GM18505 (cell line): ENCODE results near the gene PRND.
"Not testable (repeated sequence)": the region's sequence is repeated elsewhere in the genome, so short reads cannot be mapped to it uniquely, and the experiment has no call there.

ENCODE experiments used
- ATAC-seq: cut with Tn5 transposase; IDR thresholded peaks from one replicate; pipeline ENCODE4 v1.9.1; 2021; ENCODE audit not compliant: unreplicated experiment
- POLR2A ChIP-seq: IDR thresholded peaks from 4 replicates; pipeline ENCODE4 v1.6.1; 2011; ENCODE audit warnings: borderline replicate concordance; ENCODE audit not compliant: insufficient read depth, insufficient read length; ENCODE audit errors: extremely low read depth

Gene PRND

GRCh38 chr20:4740774-4741431, 19.2 kb downstream of the PRND start:
- TF ChIP-seq POLR2A = no peak
- no peak for ATAC-seq

- TF ChIP-seq POLR2A = no peak
- no peak for ATAC-seq
These were observed 27.1 kb downstream of the PRND start for GRCh38 chr20:4748847-4749246.

- no peak for ATAC-seq
- TF ChIP-seq POLR2A = no peak
These were observed 27.6 kb downstream of the PRND start for GRCh38 chr20:4749326-4749725.

GRCh38 chr20:4750381-4750780, 28.7 kb downstream of the PRND start:
- no peak for TF ChIP-seq POLR2A
- ATAC-seq = no peak

- ATAC-seq = not testable (repeated sequence)
These were observed 37.6 kb downstream of the PRND start for GRCh38 chr20:4759100-4759884.

GRCh38 chr20:4763261-4763660, 41.6 kb downstream of the PRND start:
- TF ChIP-seq POLR2A = no peak

GRCh38 chr20:4763723-4764510, 42.2 kb downstream of the PRND start:
- no peak for TF ChIP-seq POLR2A
- no peak for ATAC-seq

More at GRCh38 chr20:4763261-4763660, 41.6 kb downstream of the PRND start:
- no peak for ATAC-seq

GRCh38 chr20:4764805-4765204, 43.1 kb downstream of the PRND start:
- no peak for TF ChIP-seq POLR2A
- ATAC-seq = no peak

- ATAC-seq = no peak
- TF ChIP-seq POLR2A = no peak
These were observed 44.0 kb downstream of the PRND start for GRCh38 chr20:4765681-4766080.

- TF ChIP-seq POLR2A = no peak
- no peak for ATAC-seq
These were observed 44.9 kb downstream of the PRND start for GRCh38 chr20:4766631-4767030.

- ATAC-seq = no peak
- no peak for TF ChIP-seq POLR2A
These were observed 45.4 kb downstream of the PRND start for GRCh38 chr20:4767084-4767483.

- ATAC-seq = no peak
- no peak for TF ChIP-seq POLR2A
These were observed 47.6 kb downstream of the PRND start for GRCh38 chr20:4769328-4769727.

- no peak for ATAC-seq
- TF ChIP-seq POLR2A = no peak
These were observed 48.3 kb downstream of the PRND start for GRCh38 chr20:4770026-4770425.

- no peak for ATAC-seq
- TF ChIP-seq POLR2A = no peak
These were observed 49.3 kb downstream of the PRND start for GRCh38 chr20:4771004-4771403.

- no peak for TF ChIP-seq POLR2A
- ATAC-seq = no peak
These were observed 50.4 kb downstream of the PRND start for GRCh38 chr20:4772132-4772531.

GRCh38 chr20:4773014-4773413, 51.3 kb downstream of the PRND start:
- not testable (repeated sequence) for ATAC-seq
